Activated CD4-positive, alpha-beta T cell treated with anti-CD3 and anti-CD28 coated beads, Interleukin-2, amount 50 U/mL, for 24 hours (primary cell): ENCODE measurements around the gene FBN3.

Experiments used
- DNase-seq, 2 donors: peaks; one replicate each; pipeline ENCODE4 v3.0.0-alpha.2; 2020; ENCODE audit warnings: low read depth in 1 of 2, low spot score in 1 of 2

FBN3 gene

DNA sequence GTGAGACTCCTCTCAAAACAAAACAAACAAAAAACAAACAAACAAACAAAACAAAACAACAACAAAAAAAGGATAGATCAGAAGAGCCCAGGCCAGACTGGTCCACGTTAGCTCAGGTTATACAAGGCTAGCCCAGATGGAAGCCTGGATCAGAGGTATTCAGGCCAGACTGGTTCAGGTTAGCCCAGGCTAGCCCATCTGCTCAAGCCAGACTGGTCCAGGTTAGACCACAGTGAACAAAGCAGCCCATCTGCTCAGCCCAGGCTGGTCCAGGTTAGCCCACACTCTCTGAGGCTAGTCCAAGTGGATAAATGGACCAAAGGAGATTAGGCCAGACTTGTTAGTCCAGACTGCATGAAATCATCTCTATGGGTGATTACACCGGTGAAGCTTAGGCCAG is 55.7 kb downstream of the FBN3 start:
- no peak for DNase-seq

- no peak for DNase-seq
Measured at GRCh38 chr19:8090950-8091349, 58.4 kb downstream of the FBN3 start.

DNA sequence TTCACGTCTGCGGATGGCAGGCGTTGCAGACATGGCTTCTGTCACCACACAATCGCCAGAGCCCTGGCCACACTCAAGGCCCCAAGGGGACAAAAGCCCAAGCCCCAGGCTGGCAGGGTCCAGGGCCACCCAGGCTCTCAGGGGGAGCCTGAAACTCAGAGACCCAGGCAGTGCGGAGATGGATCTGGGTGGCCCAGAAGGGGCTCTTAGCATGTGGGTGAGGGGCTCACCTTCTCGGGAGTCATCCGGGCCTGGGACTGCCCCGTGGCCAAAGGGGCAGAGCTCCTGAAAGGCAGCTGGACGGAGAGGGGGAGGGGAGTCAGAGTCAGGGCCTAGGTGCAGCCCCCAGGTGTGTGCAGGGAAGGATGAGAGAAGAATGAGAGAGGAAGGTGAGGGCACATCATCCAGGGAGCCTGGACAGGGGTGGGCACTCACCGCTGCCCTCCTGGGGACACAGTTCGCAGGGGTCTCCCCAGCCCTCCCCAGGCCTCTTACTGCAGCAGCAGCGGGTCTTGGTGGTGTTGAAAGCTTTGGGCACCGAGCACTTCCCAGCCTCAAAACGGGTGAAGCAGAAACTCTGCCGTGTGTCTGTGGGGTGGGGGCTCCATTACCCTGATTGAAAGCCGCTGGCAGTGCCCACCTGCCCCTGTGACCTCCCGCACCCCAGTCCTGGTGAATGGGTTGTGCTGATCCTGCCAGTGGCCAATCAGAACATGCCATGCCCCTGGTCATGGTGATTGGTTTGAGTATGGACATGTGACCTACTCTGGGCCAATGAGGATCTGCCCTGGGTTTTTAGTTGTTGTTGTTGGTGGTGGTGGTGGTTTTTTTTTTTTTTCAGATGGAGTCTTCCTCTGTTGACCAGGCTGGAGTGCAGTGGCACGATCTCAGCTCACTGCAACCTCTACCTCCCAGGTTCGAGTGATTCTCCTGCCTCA is 59.5 kb downstream of the FBN3 start:
- no peak for DNase-seq

- no peak for DNase-seq
Measured at GRCh38 chr19:8088752-8089663, 60.4 kb downstream of the FBN3 start.

DNA sequence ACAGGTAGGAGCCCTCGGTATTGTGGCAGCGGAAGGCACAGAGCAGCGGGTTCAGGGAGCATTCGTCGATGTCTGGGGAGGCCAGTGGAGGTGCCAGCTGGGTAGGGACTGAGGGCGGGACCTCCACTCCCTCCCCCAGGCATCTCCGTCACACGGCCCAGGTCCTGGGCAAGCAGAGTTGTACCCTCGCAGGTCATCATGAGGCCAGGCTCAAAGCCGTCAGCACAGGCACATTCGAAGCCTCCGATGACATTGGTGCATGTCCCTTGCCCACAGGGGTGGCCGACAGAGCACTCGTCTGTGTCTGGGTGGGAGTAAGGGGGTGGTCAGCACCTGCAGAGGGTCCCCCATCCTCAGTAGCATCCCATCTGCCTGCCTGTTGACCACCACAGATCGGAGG is 61.5 kb downstream of the FBN3 start:
- no peak for DNase-seq

GRCh38 chr19:8086849-8087248 is 62.5 kb downstream of the FBN3 start:
- DNase-seq = no peak

GRCh38 chr19:8085598-8086408 is 63.6 kb downstream of the FBN3 start:
- no peak for DNase-seq

DNA sequence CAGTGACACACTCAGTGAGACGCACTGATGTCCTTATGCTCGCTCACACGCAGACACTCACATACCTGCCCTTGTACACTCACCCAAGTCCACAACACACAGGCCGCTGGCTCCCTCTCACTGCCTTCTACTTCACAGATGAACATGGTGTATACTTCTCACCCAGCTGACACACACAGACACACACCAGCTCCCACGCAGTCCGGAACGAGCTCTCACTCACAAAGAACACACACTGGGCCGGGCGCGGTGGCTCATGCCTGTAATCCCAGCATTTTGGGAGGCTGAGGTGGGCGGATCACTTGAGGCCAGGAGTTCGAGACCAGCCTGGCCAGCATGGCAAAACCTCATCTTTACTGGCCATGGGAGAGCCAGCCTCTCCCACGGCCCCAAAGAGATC is 65.2 kb downstream of the FBN3 start:
- no peak for DNase-seq

DNA sequence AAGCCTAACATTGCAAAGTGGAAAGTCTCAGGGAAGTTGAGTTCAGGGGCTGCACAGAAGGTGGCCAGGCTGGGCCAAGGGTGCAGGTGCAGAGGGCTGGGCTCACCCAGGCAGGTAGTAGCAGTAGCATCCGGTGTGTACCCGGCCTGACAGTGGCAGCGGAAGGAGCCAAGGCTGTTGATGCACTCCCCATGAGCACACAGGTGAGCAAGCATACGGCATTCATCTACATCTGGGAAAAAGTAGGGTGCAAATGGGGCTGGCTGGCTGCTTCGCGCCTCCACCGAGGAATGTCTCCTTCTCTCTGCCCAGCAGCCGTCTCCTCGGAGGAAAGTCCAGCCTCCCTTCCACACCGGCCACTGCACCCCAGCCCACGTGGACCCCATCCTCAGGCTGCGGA is 66.3 kb downstream of the FBN3 start:
- no peak for DNase-seq

- no peak for DNase-seq
Measured at GRCh38 chr19:8081569-8082550, 67.5 kb downstream of the FBN3 start.

- no peak for DNase-seq
Measured at GRCh38 chr19:8080832-8081231, 68.6 kb downstream of the FBN3 start.

DNA sequence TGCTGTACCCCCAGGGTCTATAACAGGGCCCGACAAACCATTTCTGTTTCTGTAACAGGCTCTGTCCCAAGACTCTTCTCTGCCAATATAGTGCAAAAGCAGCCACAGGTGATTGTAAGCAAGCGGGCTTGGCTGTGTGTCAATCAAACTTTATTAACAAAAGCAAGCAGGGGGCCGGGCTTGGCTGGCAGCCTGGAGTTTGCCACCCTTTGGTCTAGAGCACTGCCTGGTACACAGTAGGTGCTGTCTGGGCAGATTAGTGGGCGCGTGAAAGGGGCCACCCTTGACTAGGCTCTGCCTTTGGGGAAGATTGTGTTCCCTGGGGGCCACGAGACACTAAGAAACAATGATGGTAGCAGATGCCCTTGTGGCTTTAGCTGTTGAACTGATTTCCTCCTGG is 69.4 kb downstream of the FBN3 start:
- no peak for DNase-seq

GRCh38 chr19:8075158-8076074 is 74.0 kb downstream of the FBN3 start:
- no peak for DNase-seq

- no peak for DNase-seq
Measured at GRCh38 chr19:8074501-8074900, 74.9 kb downstream of the FBN3 start.

- no peak for DNase-seq
Measured at GRCh38 chr19:8071912-8072311, 77.5 kb downstream of the FBN3 start.

DNA sequence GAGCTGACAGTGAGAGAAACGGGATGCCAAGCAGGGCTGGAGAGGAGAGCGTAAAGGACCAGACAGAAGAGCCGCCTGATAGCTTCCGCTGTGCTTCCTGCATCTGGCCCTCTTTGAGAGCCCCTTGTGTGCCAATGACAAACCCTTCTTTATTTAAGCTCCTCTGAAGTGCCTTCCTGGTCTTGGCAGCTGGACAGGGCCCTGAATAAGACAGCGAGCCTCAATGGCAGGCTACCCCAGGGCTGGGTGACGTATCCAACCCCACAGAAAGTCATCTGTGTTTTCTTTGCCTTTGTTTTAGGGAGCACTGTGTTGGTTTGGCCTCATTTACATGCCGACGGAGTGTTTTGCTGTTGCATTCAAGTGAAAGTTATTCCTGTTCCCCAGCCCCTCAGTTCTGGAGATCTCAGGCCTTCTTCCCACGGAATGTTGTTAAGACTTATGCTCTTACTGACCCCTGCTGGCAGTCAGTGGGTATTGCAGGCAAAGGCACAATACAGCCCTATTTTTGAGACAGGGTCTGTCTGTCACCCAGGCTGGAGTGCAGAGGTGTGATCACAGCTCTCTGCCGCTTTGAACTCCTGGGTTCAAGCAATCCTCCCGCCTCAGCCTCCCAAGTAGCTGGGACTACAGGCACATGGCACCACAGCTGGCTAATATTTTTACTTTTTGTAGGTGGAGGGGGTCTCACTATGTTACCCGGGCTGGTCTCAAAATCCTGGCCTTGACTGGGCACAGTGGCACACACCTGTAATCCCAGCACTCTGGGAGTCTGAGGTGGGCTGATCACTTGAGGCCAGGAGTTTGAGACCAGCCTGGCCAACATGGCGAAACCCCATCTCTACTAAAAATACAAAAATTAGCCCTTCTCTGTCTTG is 80.1 kb downstream of the FBN3 start:
- no peak for DNase-seq

DNA sequence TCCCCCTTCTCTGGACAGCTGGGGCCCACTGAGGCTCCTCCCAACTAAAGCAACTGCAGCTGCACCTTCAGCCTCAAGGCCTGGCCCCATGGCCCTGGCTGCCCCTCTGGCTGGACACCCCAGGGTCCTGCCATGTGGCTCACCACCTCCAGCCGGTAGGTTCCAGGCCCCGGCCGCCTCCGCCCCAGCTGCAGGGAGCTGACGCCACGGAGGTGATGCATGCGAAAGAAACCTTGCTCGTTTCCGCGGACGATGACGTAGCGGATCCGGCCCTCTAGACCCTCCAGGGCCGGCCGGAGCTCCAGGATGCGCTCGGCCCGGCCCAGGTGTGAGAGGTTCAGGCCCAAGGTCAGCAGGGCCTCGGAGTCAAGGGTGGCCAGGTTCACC is 83.5 kb downstream of the FBN3 start:
- DNase-seq = no peak
